ENCODE measurements around the gene DIO3.

Gene DIO3

GRCh38 chr14:101561145-101561896, at the start of gene DIO3:
Gene DIO3 (plus strand): TSS chr14:101561495.
- no peak for DNase-seq

DNA sequence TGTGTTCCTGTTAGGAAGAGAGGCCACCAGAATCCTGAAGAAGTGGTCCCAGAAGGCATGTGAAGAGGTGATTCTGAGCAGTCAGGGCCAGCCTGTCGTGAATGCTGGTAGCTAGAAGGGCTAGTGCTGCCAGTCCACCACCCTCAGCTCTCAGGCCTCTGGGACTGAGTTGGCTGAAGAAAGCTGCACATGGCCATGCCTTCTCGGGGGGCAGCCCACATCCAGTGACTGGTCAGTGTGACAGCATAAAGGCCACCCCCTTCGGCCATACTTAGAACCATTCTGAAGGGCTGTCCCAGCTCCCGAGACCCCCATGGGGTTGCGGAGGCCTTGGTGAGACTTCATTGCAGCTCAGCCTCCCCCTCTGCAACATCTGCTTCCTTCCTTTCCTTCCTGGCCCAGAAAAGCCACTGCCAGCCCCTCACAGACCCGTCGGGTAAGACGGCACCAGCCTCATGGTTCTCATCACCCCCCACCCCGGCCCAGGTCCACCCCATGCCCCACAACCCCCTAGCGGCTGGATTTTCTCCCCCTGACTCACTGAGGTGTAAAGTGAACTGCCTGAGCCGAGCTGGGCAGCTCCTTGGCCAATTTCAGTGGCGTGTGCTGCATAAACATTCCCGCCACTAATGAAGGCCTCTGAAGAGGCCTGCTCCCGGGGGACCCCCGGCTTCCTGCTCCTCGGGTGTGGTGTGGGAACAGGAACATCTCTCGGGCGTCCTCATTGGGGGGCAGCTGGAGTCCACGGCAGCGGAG, 49.5 kb upstream of the DIO3 start:
- no peak for DNase-seq

DNA sequence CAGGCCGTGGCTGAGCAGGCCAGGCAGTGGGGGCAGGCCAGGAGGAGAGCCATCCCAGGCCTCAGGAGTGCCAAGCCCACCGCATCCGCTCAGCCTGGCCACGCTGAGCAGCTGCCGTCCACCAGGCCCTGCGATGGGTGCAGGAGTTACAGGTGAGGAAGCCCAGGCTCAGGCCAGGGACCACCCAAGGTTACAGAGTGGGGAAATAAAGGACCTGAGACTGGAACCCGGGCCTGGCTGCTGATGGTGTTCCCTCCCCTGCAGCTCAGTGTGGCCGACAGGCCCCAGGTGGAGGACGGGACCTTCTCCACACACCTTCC, 49.0 kb upstream of the DIO3 start:
- DNase-seq: no peak

DNA sequence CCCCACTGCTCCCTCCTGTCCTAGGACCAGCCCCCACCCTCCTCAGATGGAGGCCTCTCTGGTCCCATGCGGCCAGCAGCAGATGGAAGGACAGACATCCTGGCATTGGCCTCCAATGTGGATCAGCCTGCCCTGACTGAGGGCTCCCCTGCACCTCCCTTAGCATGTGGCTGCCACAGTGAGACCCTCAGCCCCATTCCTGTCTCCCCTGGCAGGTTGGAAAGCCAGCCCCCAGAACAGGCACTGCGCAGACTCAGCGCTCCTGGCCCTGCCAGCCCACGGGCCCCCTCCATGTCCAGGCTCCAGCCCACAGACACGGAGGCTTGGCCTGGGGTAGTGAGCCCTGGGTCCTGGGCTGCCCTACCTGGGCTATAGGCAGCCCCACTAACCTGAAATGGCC, 47.2 kb upstream of the DIO3 start:
- no peak for DNase-seq

DNA sequence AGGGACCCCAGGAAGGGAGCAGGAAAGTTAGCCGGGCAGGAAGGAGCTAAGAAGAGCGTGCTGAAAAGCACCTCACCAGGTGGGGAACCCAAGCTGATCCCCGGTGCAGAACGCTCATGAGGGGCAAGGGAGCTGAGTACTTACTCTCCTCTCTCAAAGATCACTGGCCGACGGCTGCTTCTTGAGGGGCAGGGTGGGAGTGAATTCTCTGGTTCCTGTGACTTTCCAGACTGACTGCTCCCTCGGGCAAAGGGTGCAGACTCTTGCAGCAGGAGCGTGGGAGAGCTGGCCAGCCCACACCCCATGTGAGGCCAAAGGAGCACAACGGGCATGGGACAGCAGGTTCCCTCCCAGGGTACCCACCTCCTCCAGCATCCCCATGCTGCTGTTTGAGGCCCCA, 44.9 kb upstream of the DIO3 start:
- DNase-seq: no peak

DNA sequence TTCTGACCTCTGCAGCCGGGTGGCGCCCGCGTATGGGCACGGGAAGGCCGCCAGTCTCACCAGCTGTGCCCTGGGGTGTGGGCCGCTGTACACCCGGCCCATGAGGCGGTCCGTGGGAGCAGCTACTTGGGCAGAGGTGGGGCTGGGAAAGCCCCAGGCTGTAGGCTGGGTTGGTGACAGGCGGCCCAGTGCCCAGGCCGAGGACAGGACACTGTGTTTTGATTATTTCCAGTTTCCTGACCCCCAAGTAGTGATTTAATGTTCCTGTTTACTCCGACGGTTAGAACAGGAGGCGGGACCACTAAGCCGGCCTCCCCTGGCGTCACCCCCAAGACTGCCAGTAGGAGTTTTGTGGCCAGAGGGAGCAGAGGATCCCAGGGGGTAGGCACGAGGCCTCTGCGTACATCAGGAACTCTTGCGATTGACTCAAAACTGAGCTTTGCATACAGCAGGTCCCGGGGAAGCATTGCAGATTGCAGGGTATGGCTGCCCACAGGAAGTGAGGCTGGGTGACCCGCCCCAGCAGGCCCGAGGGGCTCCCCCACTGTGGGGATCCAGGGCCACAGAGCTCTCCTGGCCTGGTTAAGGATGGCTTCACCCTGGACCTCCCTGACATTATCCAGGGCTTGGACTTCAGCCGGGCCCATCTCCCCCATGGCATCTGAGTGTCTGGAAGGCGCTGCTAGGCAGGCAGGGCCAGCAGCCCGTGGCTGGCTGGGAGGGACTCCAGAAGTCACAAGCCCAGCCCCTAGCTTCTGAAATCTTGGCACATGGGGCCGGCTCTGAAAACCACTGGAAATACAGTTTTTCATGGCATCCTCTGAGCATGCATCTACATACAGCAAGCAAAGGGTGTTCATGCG, 42.5 kb upstream of the DIO3 start:
- DNase-seq: no peak

DNA sequence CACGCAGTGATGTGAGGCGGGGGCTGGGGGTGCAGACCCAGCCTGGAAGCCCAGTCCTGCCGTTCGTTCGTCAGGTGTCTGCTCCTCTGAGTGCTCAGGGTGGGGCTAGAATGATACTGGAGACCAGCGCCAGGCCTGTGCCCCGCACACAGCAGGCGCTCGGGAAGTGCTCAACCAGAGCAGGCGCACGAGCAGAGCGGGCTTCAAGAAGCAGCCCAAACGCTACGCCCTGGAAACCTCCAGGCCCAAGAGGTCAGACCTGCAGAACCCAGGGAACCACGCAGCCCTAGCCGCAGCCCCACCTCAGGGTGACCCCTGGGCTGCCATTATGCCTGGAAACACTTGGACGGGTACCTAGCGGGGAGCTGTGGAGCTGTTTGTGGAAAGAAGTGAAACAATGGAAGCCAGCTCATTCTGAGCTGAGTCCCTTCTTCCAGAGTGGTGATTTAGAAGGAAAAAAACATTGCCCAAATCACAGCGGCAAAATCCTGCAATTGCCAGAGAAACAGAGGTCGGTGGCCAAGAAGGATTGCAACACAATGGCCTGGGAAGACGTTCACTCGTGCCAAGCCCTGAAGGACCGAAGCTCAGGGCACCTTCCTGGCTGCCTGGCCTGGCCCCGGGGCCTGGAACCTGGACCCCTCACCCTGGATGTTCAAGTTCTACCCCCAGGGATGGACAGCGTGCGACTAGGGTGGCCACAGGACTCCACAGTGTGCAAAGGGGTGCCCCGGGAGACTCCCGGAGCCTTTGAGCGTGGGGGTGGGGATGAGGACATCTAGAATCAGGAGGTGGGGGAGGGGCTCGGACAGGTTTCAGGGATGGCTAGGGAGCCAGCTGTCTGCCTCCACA, 40.4 kb upstream of the DIO3 start:
- DNase-seq: no peak

GRCh38 chr14:101521473-101521915, 39.8 kb upstream of the DIO3 start:
- no peak for DNase-seq

- DNase-seq: no peak
Measured at GRCh38 chr14:101521978-101522377, 39.3 kb upstream of the DIO3 start.

- no peak for DNase-seq
Measured at GRCh38 chr14:101525640-101526527, 35.4 kb upstream of the DIO3 start.

DNA sequence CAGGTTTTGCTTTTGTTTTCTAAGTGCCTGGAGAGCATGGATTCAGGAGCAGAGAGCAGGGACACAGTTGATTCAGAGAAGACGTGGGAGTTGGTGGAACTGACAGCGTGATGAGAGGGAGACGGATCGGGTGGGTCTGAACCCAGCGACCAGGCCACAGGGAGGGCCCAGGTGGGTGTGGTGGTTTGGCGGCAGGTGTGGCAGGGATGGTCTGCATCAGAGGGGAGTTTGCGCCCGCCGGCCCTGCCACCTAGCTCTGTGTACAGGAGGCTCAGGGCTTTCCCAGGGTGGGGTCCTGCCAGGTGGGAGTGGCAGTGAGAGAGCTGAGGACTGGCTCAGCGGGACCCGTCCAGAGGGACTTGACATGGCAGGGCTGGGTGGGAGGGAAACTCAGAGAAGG, 33.3 kb upstream of the DIO3 start:
- DNase-seq: no peak

DNA sequence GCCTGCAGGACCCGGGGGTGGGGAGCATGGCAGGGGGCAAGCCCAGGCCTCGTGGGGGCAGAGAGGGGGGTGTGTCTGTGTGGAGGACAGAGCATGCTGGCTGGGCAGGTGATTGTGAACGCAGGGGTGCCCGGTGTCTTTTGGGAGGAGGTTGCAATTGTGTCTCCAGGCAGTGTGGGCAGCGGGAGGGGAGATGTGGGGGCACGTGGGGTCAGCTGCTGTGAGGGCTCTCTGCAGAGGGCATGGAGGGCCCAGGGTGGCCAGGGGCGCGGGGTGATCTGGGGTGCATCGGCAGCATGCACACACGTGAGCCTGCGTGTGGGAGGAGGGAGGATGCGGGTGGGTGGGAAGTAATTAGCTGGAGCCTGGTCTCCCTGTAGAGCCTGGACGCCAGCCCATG, 32.2 kb upstream of the DIO3 start:
- DNase-seq: no peak

DNA sequence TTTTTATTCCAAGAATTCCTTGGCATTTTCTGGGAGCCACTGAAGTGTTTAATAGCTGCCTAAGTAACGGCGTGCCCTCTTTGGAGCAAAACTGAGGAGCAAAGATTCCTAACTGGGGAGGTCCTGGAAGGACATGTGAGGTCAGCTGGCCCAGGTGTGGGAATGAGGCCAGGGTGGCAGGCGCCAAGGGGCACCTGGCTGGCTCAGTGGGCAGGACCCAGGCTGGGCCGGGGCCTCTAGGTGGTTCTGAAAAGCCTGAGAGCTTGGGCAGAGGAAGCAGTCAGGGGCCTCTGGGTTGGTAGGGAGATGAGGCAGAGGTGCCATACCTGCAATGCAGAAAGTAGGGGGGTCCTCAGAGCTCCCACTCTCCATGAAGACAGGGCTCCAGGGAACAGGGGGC, 27.1 kb upstream of the DIO3 start:
- DNase-seq: no peak

DNA sequence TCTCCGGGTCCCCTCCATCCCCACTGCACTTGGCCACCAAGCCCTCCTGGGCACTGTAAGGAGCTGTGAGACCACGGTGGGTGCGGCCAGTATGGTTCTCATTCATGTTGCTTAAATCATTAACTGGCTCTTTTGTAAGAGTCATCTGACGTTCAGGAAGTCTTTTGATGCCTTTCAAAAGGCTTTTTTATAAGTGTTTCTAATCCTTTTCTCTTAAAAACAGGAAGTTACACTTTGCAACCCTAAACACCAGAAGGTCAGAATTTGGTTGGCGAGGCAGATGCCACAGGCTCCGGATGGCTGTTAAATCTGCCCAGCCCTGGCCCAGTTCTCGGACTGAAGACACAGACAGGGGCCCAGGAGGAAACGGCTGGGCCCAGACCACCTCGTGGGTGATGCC, 26.1 kb upstream of the DIO3 start:
- peak; percentile 1 to 4 for DNase-seq

- DNase-seq: no peak
Measured at GRCh38 chr14:101535701-101536207, 25.5 kb upstream of the DIO3 start.

DNA sequence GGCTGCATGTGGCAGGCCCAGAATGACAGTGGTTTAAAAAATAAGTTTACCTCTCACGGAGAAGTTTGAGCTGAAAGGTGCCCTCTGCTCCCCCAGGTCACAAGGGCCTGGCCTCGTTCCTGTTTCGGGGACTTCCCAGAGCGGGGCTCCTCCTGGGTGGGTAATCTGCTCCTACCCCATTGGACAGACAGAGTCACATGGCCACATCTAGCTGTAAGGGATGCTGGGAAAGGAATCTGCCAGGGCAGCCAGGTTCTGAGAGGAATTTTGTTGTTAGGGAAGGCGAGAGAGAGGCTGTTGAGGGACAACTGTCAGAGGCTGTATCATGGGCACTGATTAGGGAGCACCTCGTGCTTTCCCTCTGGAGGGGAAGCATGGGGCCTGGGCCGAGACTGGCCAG, 24.0 kb upstream of the DIO3 start:
- DNase-seq: no peak

DNA sequence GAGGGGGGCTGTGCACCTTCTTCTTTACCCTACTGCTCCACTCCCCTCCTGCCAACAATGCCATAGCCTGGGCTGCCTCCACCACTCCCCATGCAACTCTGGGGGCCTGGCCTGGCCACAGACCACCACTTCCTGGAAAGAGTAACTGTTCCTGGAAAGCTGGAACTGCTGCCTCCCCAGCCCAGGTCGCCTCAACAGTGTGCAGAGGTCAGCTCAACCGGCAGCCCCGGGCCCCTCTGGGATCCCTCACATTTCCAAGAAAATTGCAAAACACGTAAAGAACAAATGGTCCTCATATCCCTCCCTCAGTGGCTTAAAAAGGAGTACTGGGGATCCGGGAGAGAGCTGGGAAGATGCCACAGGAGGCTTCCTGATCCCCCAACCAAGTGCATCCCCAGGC, 22.4 kb upstream of the DIO3 start:
- DNase-seq: no peak

DNA sequence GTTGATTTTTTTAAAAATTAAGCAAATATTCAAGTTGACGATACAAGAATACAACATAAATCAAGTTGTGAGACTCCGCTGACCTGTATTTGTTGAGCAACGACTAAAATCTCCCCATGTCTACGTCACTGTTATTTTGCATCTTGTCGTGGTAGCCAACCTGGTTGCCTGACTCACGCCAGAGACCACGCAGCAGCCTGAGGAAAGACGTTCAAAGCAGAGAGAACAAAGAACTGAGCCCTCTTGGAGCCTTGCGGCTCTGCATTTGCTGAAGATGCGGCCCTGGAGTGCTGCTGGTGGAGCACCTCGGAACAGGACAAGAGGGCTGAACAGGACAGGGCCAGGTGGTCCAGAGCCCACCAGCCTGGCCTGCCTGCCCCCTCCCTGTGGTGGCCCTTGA, 21.4 kb upstream of the DIO3 start:
- DNase-seq: no peak

- no peak for DNase-seq
Measured at GRCh38 chr14:101540481-101541462, 20.5 kb upstream of the DIO3 start.

- no peak for DNase-seq
Measured at GRCh38 chr14:101542391-101542790, 18.9 kb upstream of the DIO3 start.

Measured in AML-193 (cell line).